PC-9 (cell line): ENCODE measurements around the gene EPB41L4B.

ENCODE experiments used
- EZH2 ChIP-seq: fragments of 200-600 bp; sonication (generic); IDR thresholded peaks from 2 replicates; pipeline ENCODE4 v1.8.0; 2017; ENCODE audit warnings: antibody characterized with exemption, low read depth
- TF ChIP-seq, protein P1 (sequence below): fragments of 200-600 bp; sonication (generic); conservative IDR thresholded peaks from 2 replicates; pipeline ENCODE4 v1.6.1; 2017; ENCODE audit warnings: mixed run types, antibody characterized with exemption, mild to moderate bottlenecking, moderate library complexity

DNA sequence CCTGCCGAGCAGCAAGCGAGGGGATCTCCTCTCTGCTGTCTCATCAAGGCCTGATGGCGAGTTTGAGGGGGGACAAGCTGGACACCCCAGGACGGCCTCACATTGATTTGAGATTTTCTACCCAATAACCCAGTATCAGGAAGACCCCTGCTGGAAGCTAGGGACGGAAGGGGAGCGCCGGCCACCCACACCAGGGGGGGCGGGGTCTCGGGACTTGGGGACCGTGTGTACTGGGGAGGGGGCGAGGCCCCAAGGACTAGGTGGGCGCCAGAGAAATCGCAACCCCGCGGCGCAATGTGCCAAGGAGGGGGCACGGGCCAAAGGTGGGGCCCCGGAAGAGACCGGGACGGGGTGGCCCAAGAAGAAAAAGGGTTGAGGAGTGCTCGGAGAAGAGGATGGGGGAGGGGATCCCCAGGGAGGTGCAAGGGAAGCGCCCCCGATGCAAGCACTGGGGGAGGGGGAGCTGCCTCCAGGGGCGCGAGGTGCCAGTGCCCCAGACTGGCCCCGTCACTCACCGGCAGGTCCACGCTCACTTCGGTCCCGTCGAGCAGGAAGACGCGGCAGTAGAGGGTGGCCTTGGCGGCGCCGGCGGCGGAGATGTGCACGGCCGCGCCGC, 1.1 kb downstream of the EPB41L4B start:
- TF ChIP-seq, protein P1, sequence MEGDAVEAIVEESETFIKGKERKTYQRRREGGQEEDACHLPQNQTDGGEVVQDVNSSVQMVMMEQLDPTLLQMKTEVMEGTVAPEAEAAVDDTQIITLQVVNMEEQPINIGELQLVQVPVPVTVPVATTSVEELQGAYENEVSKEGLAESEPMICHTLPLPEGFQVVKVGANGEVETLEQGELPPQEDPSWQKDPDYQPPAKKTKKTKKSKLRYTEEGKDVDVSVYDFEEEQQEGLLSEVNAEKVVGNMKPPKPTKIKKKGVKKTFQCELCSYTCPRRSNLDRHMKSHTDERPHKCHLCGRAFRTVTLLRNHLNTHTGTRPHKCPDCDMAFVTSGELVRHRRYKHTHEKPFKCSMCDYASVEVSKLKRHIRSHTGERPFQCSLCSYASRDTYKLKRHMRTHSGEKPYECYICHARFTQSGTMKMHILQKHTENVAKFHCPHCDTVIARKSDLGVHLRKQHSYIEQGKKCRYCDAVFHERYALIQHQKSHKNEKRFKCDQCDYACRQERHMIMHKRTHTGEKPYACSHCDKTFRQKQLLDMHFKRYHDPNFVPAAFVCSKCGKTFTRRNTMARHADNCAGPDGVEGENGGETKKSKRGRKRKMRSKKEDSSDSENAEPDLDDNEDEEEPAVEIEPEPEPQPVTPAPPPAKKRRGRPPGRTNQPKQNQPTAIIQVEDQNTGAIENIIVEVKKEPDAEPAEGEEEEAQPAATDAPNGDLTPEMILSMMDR, result no peak
- TF ChIP-seq EZH2, result no peak
